HCT116 (cell line): ENCODE measurements around the gene ELAVL3. TPM values are rescaled to one million over a fixed set of nuclear protein-coding genes. Genes with fewer than 3 reads are reported as not detected.

Experiments
- ATAC-seq: fragments of 200-7000 bp; cut with Tn5 transposase; 2 replicates; pipeline ENCODE4 v1.9.1; 2020; ENCODE audit warnings: mild to moderate bottlenecking, moderate library complexity
- Bru-seq: library from RNA; stranded (reverse); fragments of 400-500 nt; gene quantifications from one replicate; lab custom pipeline; 2021; lab: Mats Ljungman, UMichigan
- BruChase-seq, 2 experiments: library from RNA; stranded (reverse); fragments of 400-500 nt; gene quantifications; one replicate each; lab custom pipeline; 2021; lab: Mats Ljungman, UMichigan
- BruUV-seq: library from RNA; stranded (reverse); fragments of 400-500 nt; replicated peaks from 2 replicates; lab custom pipeline; 2021; lab: Mats Ljungman, UMichigan
- CTCF ChIA-PET: fragments of 300-600 bp; sonication (Branson Sonifier 250); formaldehyde crosslinking; loops from one replicate; lab custom pipeline; 2021; ENCODE audit warnings: antibody characterized with exemption; lab: Charles Lee
- POLR2A ChIA-PET: fragments of 300-600, 350-600 bp; sonication (Branson Sonifier 250); formaldehyde crosslinking; loops from one replicate; lab custom pipeline; 2021; ENCODE audit warnings: antibody characterized with exemption; lab: Charles Lee
- RAD21 ChIA-PET, 2 experiments: fragments of 300-600 bp; sonication (Branson Sonifier 250); formaldehyde crosslinking; loops; one replicate each; lab custom pipeline; 2023; ENCODE audit warnings: low total read pairs in 2 of 2; ENCODE audit not compliant: uncharacterized antibody in 2 of 2, unreplicated experiment in 2 of 2, low non-redundant PET in 1 of 2; lab: Charles Lee
- DNase-seq: peaks from one replicate; pipeline ENCODE4 v3.0.0-alpha.2; 2010; ENCODE audit warnings: low read depth, low spot score
- H2AFZ ChIP-seq: fragments of 200-600 bp; shearing (Covaris generic), sonication (generic); 2 replicates; pipeline ENCODE4 v1.6.1; 2017; ENCODE audit warnings: low read depth, mixed run types, mixed read lengths, antibody characterized with exemption, low read length; ENCODE audit not compliant: poor library complexity, severe bottlenecking
- H3K27ac ChIP-seq: 2 replicates; pipeline ENCODE4 v1.5.1; 2012; ENCODE audit warnings: low read depth, low read length
- H3K27me3 ChIP-seq: fragments of 200-600 bp; sonication (generic); 2 replicates; pipeline ENCODE4 v1.6.1; 2016; ENCODE audit warnings: mixed run types, low read length, mixed read lengths; ENCODE audit not compliant: insufficient read depth
- H3K36me3 ChIP-seq, 2 experiments: fragments of 200-500 bp in 1 of 2; fragments of 200-600 bp in 1 of 2; sonication (Bioruptor generic) in 1 of 2; sonication (generic) in 1 of 2; 2 replicates each; pipeline versions ENCODE4 v1.5.1 to v1.6.1; 2014 to 2016; ENCODE audit warnings: low read length in 2 of 2, inconsistent platforms in 1 of 2, mixed read lengths in 1 of 2, mixed run types in 1 of 2; ENCODE audit not compliant: insufficient read depth in 2 of 2, control insufficient read depth in 1 of 2
- H3K4me1 ChIP-seq, 2 experiments: fragments of 200-600 bp in 1 of 2; sonication (generic) in 1 of 2; 2 replicates each; pipeline versions ENCODE4 v1.5.1 to v1.6.1; 2012 to 2017; ENCODE audit warnings: low read length in 2 of 2, inconsistent platforms in 1 of 2, mild to moderate bottlenecking in 1 of 2, mixed read lengths in 1 of 2, mixed run types in 1 of 2, moderate library complexity in 1 of 2; ENCODE audit not compliant: insufficient read depth in 2 of 2, control insufficient read depth in 1 of 2
- H3K4me2 ChIP-seq: fragments of 200-600 bp; sonication (generic); 2 replicates; pipeline ENCODE4 v1.6.1; 2017; ENCODE audit warnings: mixed run types, low read length, mixed read lengths
- H3K4me3 ChIP-seq, 2 experiments: fragments of 200-600 bp in 1 of 2; sonication (generic) in 1 of 2; replicated peaks in 1 of 2; 2 replicates each; pipeline ENCODE4 v1.5.1; 2011 to 2016; ENCODE audit warnings: low read length in 2 of 2, control low read depth in 1 of 2, low read depth in 1 of 2, mild to moderate bottlenecking in 1 of 2, mixed read lengths in 1 of 2, mixed run types in 1 of 2
- H3K79me2 ChIP-seq: fragments of 200-600 bp; sonication (generic); 2 replicates; pipeline ENCODE4 v1.6.1; 2017; ENCODE audit warnings: mild to moderate bottlenecking, mixed run types, low read length, moderate library complexity, mixed read lengths; ENCODE audit not compliant: insufficient read depth
- H3K9ac ChIP-seq: fragments of 200-600 bp; sonication (generic); 2 replicates; pipeline ENCODE4 v1.6.1; 2016; ENCODE audit warnings: low read length, mixed read lengths
- H3K9me2 ChIP-seq: fragments of 200-600 bp; sonication (generic), shearing (Covaris generic); 2 replicates; pipeline ENCODE4 v1.6.1; 2017; ENCODE audit warnings: mixed run types, mild to moderate bottlenecking, moderate library complexity; ENCODE audit not compliant: insufficient read depth
- H3K9me3 ChIP-seq, 2 experiments: fragments of 200-500 bp in 1 of 2; fragments of 200-600 bp in 1 of 2; sonication (Bioruptor generic) in 1 of 2; sonication (generic) in 1 of 2; 2 replicates each; pipeline ENCODE4 v1.6.1; 2014 to 2017; ENCODE audit warnings: low read length in 2 of 2, mixed read lengths in 2 of 2, inconsistent platforms in 1 of 2, low read depth in 1 of 2, mild to moderate bottlenecking in 1 of 2, mixed run types in 1 of 2, moderate library complexity in 1 of 2; ENCODE audit not compliant: control insufficient read depth in 1 of 2, insufficient read depth in 1 of 2
- H4K20me1 ChIP-seq: fragments of 200-600 bp; sonication (generic), shearing (Covaris generic); 2 replicates; pipeline ENCODE4 v1.6.1; 2017; ENCODE audit warnings: mixed run types, mild to moderate bottlenecking, moderate library complexity; ENCODE audit not compliant: insufficient read depth
- CBX3 ChIP-seq: IDR thresholded peaks from 2 replicates; pipeline ENCODE4 v1.6.1; 2012; ENCODE audit warnings: low read depth
- EGR1 ChIP-seq: IDR thresholded peaks from 2 replicates; pipeline ENCODE4 v1.6.1; 2012; ENCODE audit warnings: low read depth
- ELF1 ChIP-seq: IDR thresholded peaks from 2 replicates; pipeline ENCODE4 v1.6.1; 2012; ENCODE audit warnings: low read depth, borderline replicate concordance
- EZH2 ChIP-seq: fragments of 200-600 bp; sonication (generic); IDR thresholded peaks from 2 replicates; pipeline ENCODE4 v1.6.1; 2017; ENCODE audit warnings: antibody characterized with exemption, mixed run types
- EZH2phosphoT487 ChIP-seq: fragments of 200-600 bp; IDR thresholded peaks from 2 replicates; pipeline ENCODE4 v1.6.1; 2018; ENCODE audit warnings: antibody characterized with exemption, borderline replicate concordance
- FOSL1 ChIP-seq: IDR thresholded peaks from 2 replicates; pipeline ENCODE4 v1.6.1; 2012; ENCODE audit warnings: low read depth
- JUND ChIP-seq: IDR thresholded peaks from 2 replicates; pipeline ENCODE4 v1.6.1; 2012
- POLR2A ChIP-seq: IDR thresholded peaks from 2 replicates; pipeline ENCODE4 v1.7.0; 2011; ENCODE audit warnings: borderline replicate concordance; ENCODE audit not compliant: insufficient read depth, insufficient read length; ENCODE audit errors: extremely low read depth
- POLR2AphosphoS5 ChIP-seq: IDR thresholded peaks from 2 replicates; pipeline ENCODE4 v1.6.1; 2011; ENCODE audit warnings: mild to moderate bottlenecking, low read depth, low read length, moderate library complexity
- SIN3A ChIP-seq: IDR thresholded peaks from 2 replicates; pipeline ENCODE4 v1.6.1; 2012; ENCODE audit warnings: low read depth
- SP1 ChIP-seq: IDR thresholded peaks from 2 replicates; pipeline ENCODE4 v1.6.1; 2012; ENCODE audit warnings: low read depth
- SRF ChIP-seq: IDR thresholded peaks from 2 replicates; pipeline ENCODE4 v1.6.1; 2012; ENCODE audit warnings: low read depth
- TCF7L2 ChIP-seq: IDR thresholded peaks from 2 replicates; pipeline ENCODE4 v1.7.0; 2011; ENCODE audit warnings: borderline replicate concordance, inconsistent platforms; ENCODE audit not compliant: insufficient read depth, insufficient read length; ENCODE audit errors: extremely low read depth
- YY1 ChIP-seq: IDR thresholded peaks from 2 replicates; pipeline ENCODE4 v1.6.1; 2011; ENCODE audit warnings: low read length, low read depth, moderate library complexity, mild to moderate bottlenecking; ENCODE audit not compliant: insufficient replicate concordance; ENCODE audit errors: extremely low read depth
- ZFX ChIP-seq: fragments of 450-650 bp; IDR thresholded peaks from 2 replicates; pipeline ENCODE4 v1.6.1; 2017
- ZNF274 ChIP-seq: fragments of 200-500 bp; sonication (Bioruptor generic); IDR thresholded peaks from 2 replicates; pipeline ENCODE4 v1.6.1; 2014; ENCODE audit warnings: mild to moderate bottlenecking, low read depth, low read length, inconsistent platforms
- intact Hi-C: fragments of 100-400 bp; cut with micrococcal nuclease; formaldehyde crosslinking; loops from 2 replicates; pipeline ENCODE4 v1.10.0; 2022
- long read RNA-seq: library from polyadenylated mRNA; unstranded; transcript quantifications from one replicate; pipeline ENCODE4 v2.0.0, GENCODE V29; 2021; ENCODE audit not compliant: unreplicated experiment
- polyA plus RNA-seq: library from polyadenylated mRNA; unstranded; fragments of >200 nt; gene quantifications from 2 replicates; pipeline ENCODE4 v1.2.1, GENCODE V29; 2012; ENCODE audit warnings: missing spikeins
- total RNA-seq: library from RNA; stranded (reverse); gene quantifications from one replicate; pipeline ENCODE4 v1.2.1, GENCODE V29; 2021; ENCODE audit not compliant: unreplicated experiment
- TF ChIP-seq, protein P1 (sequence below): IDR thresholded peaks from 2 replicates; pipeline ENCODE4 v1.6.1; 2011; ENCODE audit warnings: mild to moderate bottlenecking, low read length, moderate library complexity; ENCODE audit not compliant: insufficient replicate concordance; ENCODE audit errors: extremely low read depth
- TF ChIP-seq, protein P2 (sequence below): IDR thresholded peaks from 2 replicates; pipeline ENCODE4 v1.6.1; 2012; ENCODE audit warnings: low read depth
- TF ChIP-seq, protein P3 (sequence below), 3 experiments: fragments of 200-600 bp in 1 of 3; sonication (generic) in 1 of 3; IDR thresholded peaks in 2 of 3; conservative IDR thresholded peaks in 1 of 3; 2 replicates each; pipeline ENCODE4 v1.5.1; 2012 to 2017; ENCODE audit warnings: low read depth in 2 of 3, low read length in 2 of 3, antibody characterized with exemption in 1 of 3, borderline replicate concordance in 1 of 3, control low read depth in 1 of 3, mild to moderate bottlenecking in 1 of 3, mixed read lengths in 1 of 3, mixed run types in 1 of 3, moderate library complexity in 1 of 3; ENCODE audit not compliant: insufficient read depth in 1 of 3

The ELAVL3 gene
- 0.05 TPM for total RNA-seq
- polyA plus RNA-seq = 0.05 and 0.20 TPM in 2 replicates
- percentile 11 among the genes with signal in this experiment for Bru-seq, nascent RNA
- BruChase-seq, experiment 1, labeled RNA remaining after a 6-hour chase = percentile 23 among the genes with signal in this experiment
- percentile 19 among the genes with signal in this experiment for BruChase-seq, experiment 2, labeled RNA remaining after a 2-hour chase
- long read RNA-seq = 0 reads

DNA sequence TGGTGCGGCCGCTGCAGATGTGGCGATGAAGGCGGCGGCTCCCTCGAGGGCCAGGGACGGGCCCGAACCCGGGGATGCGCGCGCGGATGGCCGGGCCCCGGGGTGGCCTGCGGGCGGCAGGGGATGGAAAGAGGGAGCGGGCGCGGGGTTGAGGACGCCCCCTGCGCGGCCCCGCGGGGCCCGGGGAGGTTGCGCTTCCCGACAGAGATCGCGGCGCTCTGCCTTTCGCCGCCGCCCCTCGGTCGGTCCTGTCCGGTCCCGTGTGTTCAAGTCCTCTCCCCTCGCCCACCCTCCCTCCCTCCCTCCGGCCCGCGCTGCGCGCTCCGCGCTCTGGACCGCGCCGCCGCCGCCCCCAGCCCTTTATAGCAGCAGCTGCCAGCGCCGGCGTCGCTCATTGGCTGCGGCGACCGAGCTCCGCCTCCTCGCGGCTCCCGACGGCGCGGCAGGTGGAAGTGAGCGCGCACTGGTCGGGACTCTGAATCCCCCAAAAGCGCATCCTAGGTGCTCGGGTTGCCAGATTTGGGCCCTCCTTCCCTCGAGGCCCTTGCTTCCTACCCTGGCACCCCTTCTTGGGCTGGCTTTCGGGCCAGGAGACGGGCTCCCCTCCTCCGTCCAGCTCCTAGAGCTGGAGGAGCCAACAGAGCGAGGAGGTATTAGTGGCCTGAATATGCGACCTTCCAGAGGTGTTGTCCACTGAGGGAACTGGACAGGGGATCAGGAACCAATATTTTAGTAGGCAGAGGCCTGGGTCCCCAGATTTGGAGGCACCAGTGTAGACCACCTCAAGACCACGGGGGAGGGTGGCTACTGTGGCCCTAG lies at the start of gene ELAVL3:
Gene ELAVL3 (minus strand): TSS at position 332 of the 819 bp plus-strand sequence. CDS start 438 bp downstream, outside the sequence.
- H3K79me2 ChIP-seq = no peaks in the 10 kb centered on the region
- ATAC-seq (no peak), DNase-seq (no peak)
- no peak within 1 kb of the TSS for H3K4me2 ChIP-seq
- no peak within 1 kb of the TSS for H3K4me3 ChIP-seq
- CTCF ChIA-PET = no interaction called here
- H2AFZ ChIP-seq = no peak within 1 kb of the TSS
- no peaks in the 10 kb centered on the region for H3K9me2 ChIP-seq
- POLR2A ChIA-PET = no interaction called here
- no peak within 1 kb of the TSS for H3K9ac ChIP-seq
- no peaks in the 10 kb centered on the region for H3K27me3 ChIP-seq
- no TSS peak for BruUV-seq
- H3K9me3 ChIP-seq = no peaks in the 10 kb centered on the region
- H3K4me1 ChIP-seq = peaks cover 0 to 4% of the 10 kb centered on the region in 2 experiments; a peak in 1 of 4 replicates
- H4K20me1 ChIP-seq = no peaks in the 10 kb centered on the region
- no peaks in the 10 kb centered on the region for H3K36me3 ChIP-seq
- intact Hi-C loops = no loop called here
- RAD21 ChIA-PET = no interaction called here
- H3K27ac ChIP-seq = no peak within 1 kb of the TSS
- no peak for TF ChIP-seq EZH2phosphoT487
- no peak for TF ChIP-seq JUND
- TF ChIP-seq TCF7L2 = no peak
- no peak for TF ChIP-seq POLR2AphosphoS5
- TF ChIP-seq SRF = no peak
- TF ChIP-seq SIN3A = no peak
- no peak for TF ChIP-seq EGR1
- TF ChIP-seq SP1 = no peak
- no peak for TF ChIP-seq ELF1
- TF ChIP-seq CBX3 = no peak
- TF ChIP-seq, protein P1, sequence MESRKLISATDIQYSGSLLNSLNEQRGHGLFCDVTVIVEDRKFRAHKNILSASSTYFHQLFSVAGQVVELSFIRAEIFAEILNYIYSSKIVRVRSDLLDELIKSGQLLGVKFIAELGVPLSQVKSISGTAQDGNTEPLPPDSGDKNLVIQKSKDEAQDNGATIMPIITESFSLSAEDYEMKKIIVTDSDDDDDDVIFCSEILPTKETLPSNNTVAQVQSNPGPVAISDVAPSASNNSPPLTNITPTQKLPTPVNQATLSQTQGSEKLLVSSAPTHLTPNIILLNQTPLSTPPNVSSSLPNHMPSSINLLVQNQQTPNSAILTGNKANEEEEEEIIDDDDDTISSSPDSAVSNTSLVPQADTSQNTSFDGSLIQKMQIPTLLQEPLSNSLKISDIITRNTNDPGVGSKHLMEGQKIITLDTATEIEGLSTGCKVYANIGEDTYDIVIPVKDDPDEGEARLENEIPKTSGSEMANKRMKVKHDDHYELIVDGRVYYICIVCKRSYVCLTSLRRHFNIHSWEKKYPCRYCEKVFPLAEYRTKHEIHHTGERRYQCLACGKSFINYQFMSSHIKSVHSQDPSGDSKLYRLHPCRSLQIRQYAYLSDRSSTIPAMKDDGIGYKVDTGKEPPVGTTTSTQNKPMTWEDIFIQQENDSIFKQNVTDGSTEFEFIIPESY = no peak
- no peak for TF ChIP-seq POLR2A
- TF ChIP-seq, protein P2, sequence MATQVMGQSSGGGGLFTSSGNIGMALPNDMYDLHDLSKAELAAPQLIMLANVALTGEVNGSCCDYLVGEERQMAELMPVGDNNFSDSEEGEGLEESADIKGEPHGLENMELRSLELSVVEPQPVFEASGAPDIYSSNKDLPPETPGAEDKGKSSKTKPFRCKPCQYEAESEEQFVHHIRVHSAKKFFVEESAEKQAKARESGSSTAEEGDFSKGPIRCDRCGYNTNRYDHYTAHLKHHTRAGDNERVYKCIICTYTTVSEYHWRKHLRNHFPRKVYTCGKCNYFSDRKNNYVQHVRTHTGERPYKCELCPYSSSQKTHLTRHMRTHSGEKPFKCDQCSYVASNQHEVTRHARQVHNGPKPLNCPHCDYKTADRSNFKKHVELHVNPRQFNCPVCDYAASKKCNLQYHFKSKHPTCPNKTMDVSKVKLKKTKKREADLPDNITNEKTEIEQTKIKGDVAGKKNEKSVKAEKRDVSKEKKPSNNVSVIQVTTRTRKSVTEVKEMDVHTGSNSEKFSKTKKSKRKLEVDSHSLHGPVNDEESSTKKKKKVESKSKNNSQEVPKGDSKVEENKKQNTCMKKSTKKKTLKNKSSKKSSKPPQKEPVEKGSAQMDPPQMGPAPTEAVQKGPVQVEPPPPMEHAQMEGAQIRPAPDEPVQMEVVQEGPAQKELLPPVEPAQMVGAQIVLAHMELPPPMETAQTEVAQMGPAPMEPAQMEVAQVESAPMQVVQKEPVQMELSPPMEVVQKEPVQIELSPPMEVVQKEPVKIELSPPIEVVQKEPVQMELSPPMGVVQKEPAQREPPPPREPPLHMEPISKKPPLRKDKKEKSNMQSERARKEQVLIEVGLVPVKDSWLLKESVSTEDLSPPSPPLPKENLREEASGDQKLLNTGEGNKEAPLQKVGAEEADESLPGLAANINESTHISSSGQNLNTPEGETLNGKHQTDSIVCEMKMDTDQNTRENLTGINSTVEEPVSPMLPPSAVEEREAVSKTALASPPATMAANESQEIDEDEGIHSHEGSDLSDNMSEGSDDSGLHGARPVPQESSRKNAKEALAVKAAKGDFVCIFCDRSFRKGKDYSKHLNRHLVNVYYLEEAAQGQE = no peak
- TF ChIP-seq, protein P3, sequence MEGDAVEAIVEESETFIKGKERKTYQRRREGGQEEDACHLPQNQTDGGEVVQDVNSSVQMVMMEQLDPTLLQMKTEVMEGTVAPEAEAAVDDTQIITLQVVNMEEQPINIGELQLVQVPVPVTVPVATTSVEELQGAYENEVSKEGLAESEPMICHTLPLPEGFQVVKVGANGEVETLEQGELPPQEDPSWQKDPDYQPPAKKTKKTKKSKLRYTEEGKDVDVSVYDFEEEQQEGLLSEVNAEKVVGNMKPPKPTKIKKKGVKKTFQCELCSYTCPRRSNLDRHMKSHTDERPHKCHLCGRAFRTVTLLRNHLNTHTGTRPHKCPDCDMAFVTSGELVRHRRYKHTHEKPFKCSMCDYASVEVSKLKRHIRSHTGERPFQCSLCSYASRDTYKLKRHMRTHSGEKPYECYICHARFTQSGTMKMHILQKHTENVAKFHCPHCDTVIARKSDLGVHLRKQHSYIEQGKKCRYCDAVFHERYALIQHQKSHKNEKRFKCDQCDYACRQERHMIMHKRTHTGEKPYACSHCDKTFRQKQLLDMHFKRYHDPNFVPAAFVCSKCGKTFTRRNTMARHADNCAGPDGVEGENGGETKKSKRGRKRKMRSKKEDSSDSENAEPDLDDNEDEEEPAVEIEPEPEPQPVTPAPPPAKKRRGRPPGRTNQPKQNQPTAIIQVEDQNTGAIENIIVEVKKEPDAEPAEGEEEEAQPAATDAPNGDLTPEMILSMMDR (IDR thresholded peaks at IDR 0.05 in 2 of 3, conservative IDR thresholded peaks at IDR 0.05 in 1 of 3; ENCODE audit: borderline replicate concordance in 1 of 3, insufficient read depth in 1 of 3, low read depth in 2 of 3, low read length in 2 of 3) = no peak
- TF ChIP-seq ZFX = no peak
- no peak for TF ChIP-seq YY1
- no peak for TF ChIP-seq ZNF274
- no peak for TF ChIP-seq EZH2
- no peak for TF ChIP-seq FOSL1
